Measurements from ENCODE around the gene ATF1. TPM values are rescaled to one million over a fixed set of nuclear protein-coding genes. Genes with fewer than 3 reads are reported as not detected.
"Not testable (repeated sequence)": the region's sequence is repeated elsewhere in the genome, so short reads cannot be mapped to it uniquely, and the experiment has no call there.

ATF1 gene
- total and polyA plus RNA-seq, 8 donors: 2.9 to 19.4 (median 8.6) TPM

- no peak for TF ChIP-seq CTCF (IDR thresholded peaks at IDR 0.05)
- H3K27me3 ChIP-seq: no peaks in the 10 kb centered on the region
- intact Hi-C loops (cut with DNase I): no loop called here
- H3K4me1 ChIP-seq: no peaks in the 10 kb centered on the region
- no peaks in the 10 kb centered on the region for H3K9me3 ChIP-seq
- ATAC-seq: peak in 1 of 4 donors; percentile 30
- no peak for FAIRE-seq
- peak overlapping the region in 1 of 4 donors; percentile 39 for H3K4me3 ChIP-seq
- peak overlapping the region in 3 of 4 donors; percentile 35 to 59 (median 53) for H3K27ac ChIP-seq
- no peaks in the 10 kb centered on the region for H3K36me3 ChIP-seq
- 49% methylated on average over 7 of the region's 7 CpGs for WGBS, 2 donors
- no peak for DNase-seq
These were observed 78.0 kb downstream of the ATF1 start for GRCh38 chr12:50841716-50842531.

GRCh38 chr12:50842637-50843493, 79.0 kb downstream of the ATF1 start, which contains the start of gene TMPRSS12:
TSS of gene TMPRSS12 (plus strand) at chr12:50842926. CDS start at chr12:50842965, 39 bp downstream.
- DNase-seq (peak; percentile 23 to 75 (median 57)), FAIRE-seq (no peak), ATAC-seq (peak; percentile 85 to 94 (median 87))
- H3K4me1 ChIP-seq: no peaks in the 10 kb centered on the region
- peak within 1 kb of the TSS in 2 of 4 donors; percentile 16 to 39 for H3K4me3 ChIP-seq
- no peaks in the 10 kb centered on the region for H3K9me3 ChIP-seq
- intact Hi-C loops (cut with DNase I): no loop called here
- H3K27me3 ChIP-seq: no peaks in the 10 kb centered on the region
- H3K36me3 ChIP-seq: no peaks in the 10 kb centered on the region
- WGBS, 2 donors: 26 to 29% methylated on average over 35 to 36 of the region's 36 CpGs
- peak in 1 of 4 donors; percentile 9 for TF ChIP-seq CTCF (IDR thresholded peaks at IDR 0.05)
- peak within 1 kb of the TSS; percentile 25 to 59 (median 44) for H3K27ac ChIP-seq

GRCh38 chr12:50845021-50845647, 81.2 kb downstream of the ATF1 start:
- no peak overlapping the region for H3K27ac ChIP-seq
- no peaks in the 10 kb centered on the region for H3K27me3 ChIP-seq
- TF ChIP-seq CTCF (IDR thresholded peaks at IDR 0.05): no peak
- H3K4me3 ChIP-seq: no peak overlapping the region
- ATAC-seq (no peak), FAIRE-seq (no peak), DNase-seq (no peak)
- H3K4me1 ChIP-seq: no peaks in the 10 kb centered on the region
- intact Hi-C loops (cut with DNase I): no loop called here
- no peaks in the 10 kb centered on the region for H3K36me3 ChIP-seq
- H3K9me3 ChIP-seq: no peaks in the 10 kb centered on the region

GRCh38 chr12:50848963-50849362, 85.1 kb downstream of the ATF1 start:
- H3K4me1 ChIP-seq: no peaks in the 10 kb centered on the region
- intact Hi-C loops (cut with DNase I): no loop called here
- H3K36me3 ChIP-seq: no peaks in the 10 kb centered on the region
- no peak for DNase-seq
- no peak for ATAC-seq
- 86 to 94% methylated on average over 2 of the region's 2 CpGs for WGBS, 2 donors
- no peak for FAIRE-seq
- no peaks in the 10 kb centered on the region for H3K27me3 ChIP-seq
- H3K27ac ChIP-seq: no peak overlapping the region
- no peak overlapping the region for H3K4me3 ChIP-seq
- H3K9me3 ChIP-seq: no peaks in the 10 kb centered on the region
- TF ChIP-seq CTCF (IDR thresholded peaks at IDR 0.05): no peak

GRCh38 chr12:50855218-50855617, 91.3 kb downstream of the ATF1 start:
- WGBS, 2 donors: 100% methylated on average over 1 of the region's 1 CpG
- intact Hi-C loops (cut with DNase I); FAIRE-seq; H3K4me1 ChIP-seq; ATAC-seq; H3K36me3 ChIP-seq; H3K27me3 ChIP-seq; H3K4me3 ChIP-seq; H3K27ac ChIP-seq; DNase-seq; H3K9me3 ChIP-seq: not testable (repeated sequence)

- H3K4me3 ChIP-seq; H3K27me3 ChIP-seq; DNase-seq; H3K27ac ChIP-seq; intact Hi-C loops (cut with DNase I); FAIRE-seq; H3K4me1 ChIP-seq; H3K9me3 ChIP-seq; ATAC-seq; H3K36me3 ChIP-seq: not testable (repeated sequence)
- WGBS, 2 donors: 74 to 75% methylated on average over 2 of the region's 2 CpGs
These were observed 91.8 kb downstream of the ATF1 start for GRCh38 chr12:50855679-50856078.
